Breast epithelium (tissue), 4 donors: ENCODE data around the gene GATAD2A. TPM values are rescaled to one million over a fixed set of nuclear protein-coding genes. Genes with fewer than 3 reads are reported as not detected.

Experiments used
- DNase-seq, 2 donors: peaks; one replicate each; pipeline ENCODE4 v3.0.0-alpha.2; 2019; ENCODE audit warnings: low spot score in 2 of 2
- H3K27ac ChIP-seq, 2 donors: fragments of 200-600 bp; sonication (generic) in 1 of 2; one replicate each; pipeline ENCODE4 v1.5.1; 2016 to 2019; ENCODE audit warnings: mild to moderate bottlenecking in 1 of 2
- H3K27me3 ChIP-seq, 2 donors: fragments of 200-600 bp; sonication (generic) in 1 of 2; one replicate each; pipeline versions ENCODE4 v1.5.1 to v1.6.0; 2017 to 2019; ENCODE audit warnings: control low read depth in 1 of 2, mild to moderate bottlenecking in 1 of 2
- H3K36me3 ChIP-seq: fragments of 200-600 bp; one replicate; pipeline ENCODE4 v1.5.1; 2019
- H3K4me1 ChIP-seq, 2 donors: fragments of 200-600 bp; sonication (generic); one replicate each; pipeline ENCODE4 v1.5.1; 2016 to 2019; ENCODE audit warnings: control low read depth in 1 of 2
- H3K4me3 ChIP-seq, 3 donors: fragments of 200-600 bp; sonication (generic); 1 replicate in 2 of 3; 2 replicates in 1 of 3; pipeline ENCODE4 v1.5.1; 2016 to 2019; ENCODE audit warnings: mild to moderate bottlenecking in 3 of 3, moderate library complexity in 2 of 3
- H3K9me3 ChIP-seq, 2 donors: fragments of 200-600 bp; sonication (generic) in 1 of 2; one replicate each; pipeline ENCODE4 v1.5.1; 2016 to 2019; ENCODE audit warnings: control low read depth in 1 of 2
- CTCF ChIP-seq, 3 donors: fragments of 450-650 bp; IDR thresholded peaks; one replicate each; pipeline ENCODE4 v1.5.1; 2016 to 2017; ENCODE audit warnings: antibody characterized with exemption in 3 of 3, mild to moderate bottlenecking in 3 of 3, moderate library complexity in 3 of 3
- POLR2A ChIP-seq: fragments of 450-650 bp; IDR thresholded peaks from one replicate; pipeline ENCODE4 v1.6.1; 2016; ENCODE audit warnings: antibody characterized with exemption, mild to moderate bottlenecking, moderate library complexity
- POLR2AphosphoS5 ChIP-seq, 3 donors: sonication (generic); formaldehyde crosslinking; IDR thresholded peaks; one replicate each; pipeline ENCODE4 v1.6.1; 2017; ENCODE audit warnings: antibody characterized with exemption in 3 of 3
- intact Hi-C: fragments of 100-400 bp; cut with DNase I; formaldehyde crosslinking; loops from one replicate; pipeline ENCODE4 v1.15.1; 2023; ENCODE audit warnings: low total_unique reads
- total RNA-seq, 3 donors: library from RNA; depleted of rRNA; stranded (reverse); fragments of >200 nt; gene quantifications; one replicate each; pipeline ENCODE4 v1.1.0, GENCODE V29; 2016

GATAD2A gene
- 10 to 100 TPM; 29.1 to 38.7 (median 33.6) TPM for total RNA-seq

- Histone ChIP-seq H3K9me3 (no peaks in the 10 kb centered on the region), H3K4me3 (peak within 1 kb of the TSS; percentile 86 to 97 (median 93)), H3K27ac (peak within 1 kb of the TSS; percentile 87 to 89), H3K4me1 (peaks cover 5 to 14% of the 10 kb centered on the region in 2 donors), H3K36me3 (no peaks in the 10 kb centered on the region), H3K27me3 (no peaks in the 10 kb centered on the region)
- intact Hi-C loops, result no loop called here
- TF ChIP-seq POLR2AphosphoS5 (IDR thresholded peaks at IDR 0.05) (peak; percentile 79 to 84 (median 81)), POLR2A (no peak), CTCF (IDR thresholded peaks at IDR 0.05) (no peak)
- peak; percentile 89 to 93 for DNase-seq
Measured at GRCh38 chr19:19404879-19405860, at the start of gene GATAD2A. Gene GATAD2A, plus strand, starts transcription at chr19:19405675. Its CDS starts 59,671 bp downstream, at chr19:19465346.

- Histone ChIP-seq H3K27me3 (no peaks in the 10 kb centered on the region), H3K4me3 (no peak overlapping the region), H3K27ac (no peak overlapping the region), H3K9me3 (no peaks in the 10 kb centered on the region), H3K36me3 (peaks cover 9% of the 10 kb centered on the region), H3K4me1 (no peaks in the 10 kb centered on the region)
- TF ChIP-seq POLR2AphosphoS5 (IDR thresholded peaks at IDR 0.05) (no peak), CTCF (IDR thresholded peaks at IDR 0.05) (no peak), POLR2A (no peak)
- no peak for DNase-seq
- intact Hi-C loops, result no loop called here
Measured at GRCh38 chr19:19356500-19356899, 49.0 kb upstream of the GATAD2A start.

GRCh38 chr19:19356901-19357566, 48.4 kb upstream of the GATAD2A start:
- no peaks in the 10 kb centered on the region for H3K4me1 ChIP-seq
- intact Hi-C loops, result no loop called here
- no peaks in the 10 kb centered on the region for H3K27me3 ChIP-seq
- TF ChIP-seq POLR2A (no peak), CTCF (IDR thresholded peaks at IDR 0.05) (no peak), POLR2AphosphoS5 (IDR thresholded peaks at IDR 0.05) (no peak)
- no peak overlapping the region for H3K4me3 ChIP-seq
- peaks cover 9% of the 10 kb centered on the region for H3K36me3 ChIP-seq
- H3K27ac ChIP-seq, result no peak overlapping the region
- no peak for DNase-seq
- H3K9me3 ChIP-seq, result no peaks in the 10 kb centered on the region

GRCh38 chr19:19361075-19361594, 44.3 kb upstream of the GATAD2A start:
- Histone ChIP-seq H3K27me3 (no peaks in the 10 kb centered on the region), H3K36me3 (no peaks in the 10 kb centered on the region), H3K4me1 (no peaks in the 10 kb centered on the region), H3K27ac (peak overlapping the region in 1 of 2 donors; percentile 33), H3K9me3 (no peaks in the 10 kb centered on the region), H3K4me3 (peak overlapping the region in 1 of 3 donors; percentile 2)
- intact Hi-C loops, result loop anchor here (10.0 kb wide), 1 partner anchor 134 kb away; no protein-coding TSS in a partner anchor
- TF ChIP-seq POLR2AphosphoS5 (IDR thresholded peaks at IDR 0.05), result peak in 1 of 3 donors; percentile 22
- TF ChIP-seq CTCF (IDR thresholded peaks at IDR 0.05), result peak; percentile 81 to 85 (median 81)
- TF ChIP-seq POLR2A, result no peak
- peak; percentile 67 to 80 for DNase-seq
